22Rv1 (cell line): ENCODE data around the gene MLLT3.

Source experiments
- ZFX ChIP-seq: fragments of 450-650 bp; IDR thresholded peaks from 2 replicates; pipeline ENCODE4 v1.6.1; 2017; ENCODE audit warnings: antibody characterized with exemption, borderline replicate concordance
- TF ChIP-seq, protein P1 (sequence below): fragments of 450-650 bp; IDR thresholded peaks from 2 replicates; pipeline ENCODE4 v1.5.1; 2017; ENCODE audit warnings: mild to moderate bottlenecking

- TF ChIP-seq, protein P1, sequence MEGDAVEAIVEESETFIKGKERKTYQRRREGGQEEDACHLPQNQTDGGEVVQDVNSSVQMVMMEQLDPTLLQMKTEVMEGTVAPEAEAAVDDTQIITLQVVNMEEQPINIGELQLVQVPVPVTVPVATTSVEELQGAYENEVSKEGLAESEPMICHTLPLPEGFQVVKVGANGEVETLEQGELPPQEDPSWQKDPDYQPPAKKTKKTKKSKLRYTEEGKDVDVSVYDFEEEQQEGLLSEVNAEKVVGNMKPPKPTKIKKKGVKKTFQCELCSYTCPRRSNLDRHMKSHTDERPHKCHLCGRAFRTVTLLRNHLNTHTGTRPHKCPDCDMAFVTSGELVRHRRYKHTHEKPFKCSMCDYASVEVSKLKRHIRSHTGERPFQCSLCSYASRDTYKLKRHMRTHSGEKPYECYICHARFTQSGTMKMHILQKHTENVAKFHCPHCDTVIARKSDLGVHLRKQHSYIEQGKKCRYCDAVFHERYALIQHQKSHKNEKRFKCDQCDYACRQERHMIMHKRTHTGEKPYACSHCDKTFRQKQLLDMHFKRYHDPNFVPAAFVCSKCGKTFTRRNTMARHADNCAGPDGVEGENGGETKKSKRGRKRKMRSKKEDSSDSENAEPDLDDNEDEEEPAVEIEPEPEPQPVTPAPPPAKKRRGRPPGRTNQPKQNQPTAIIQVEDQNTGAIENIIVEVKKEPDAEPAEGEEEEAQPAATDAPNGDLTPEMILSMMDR, result no peak
- TF ChIP-seq ZFX, result no peak
Measured at GRCh38 chr9:20579524-20580314, 42.6 kb downstream of the MLLT3 start.
